Ureter (tissue), 1 donor: ENCODE measurements around the gene PRG2. TPM values are rescaled to one million over a fixed set of nuclear protein-coding genes. Genes with fewer than 3 reads are reported as not detected.
"Not testable (repeated sequence)": the region's sequence is repeated elsewhere in the genome, so short reads cannot be mapped to it uniquely, and the experiment has no call there.

Experiments
- DNase-seq: peaks from one replicate; pipeline ENCODE4 v3.0.0-alpha.2; 2020; ENCODE audit warnings: low spot score
- total RNA-seq: library from RNA; stranded (reverse); gene quantifications from one replicate; pipeline ENCODE4 v1.2.4, GENCODE V29; 2023
- donor health status: DM: yes; HTN: yes; CAD: no.

The PRG2 gene
- total RNA-seq, 1 donor from 2014 or later: 0.55 TPM

GRCh38 chr11:57347336-57347735 lies 43.1 kb downstream of the PRG2 start:
- no peak for DNase-seq

DNA sequence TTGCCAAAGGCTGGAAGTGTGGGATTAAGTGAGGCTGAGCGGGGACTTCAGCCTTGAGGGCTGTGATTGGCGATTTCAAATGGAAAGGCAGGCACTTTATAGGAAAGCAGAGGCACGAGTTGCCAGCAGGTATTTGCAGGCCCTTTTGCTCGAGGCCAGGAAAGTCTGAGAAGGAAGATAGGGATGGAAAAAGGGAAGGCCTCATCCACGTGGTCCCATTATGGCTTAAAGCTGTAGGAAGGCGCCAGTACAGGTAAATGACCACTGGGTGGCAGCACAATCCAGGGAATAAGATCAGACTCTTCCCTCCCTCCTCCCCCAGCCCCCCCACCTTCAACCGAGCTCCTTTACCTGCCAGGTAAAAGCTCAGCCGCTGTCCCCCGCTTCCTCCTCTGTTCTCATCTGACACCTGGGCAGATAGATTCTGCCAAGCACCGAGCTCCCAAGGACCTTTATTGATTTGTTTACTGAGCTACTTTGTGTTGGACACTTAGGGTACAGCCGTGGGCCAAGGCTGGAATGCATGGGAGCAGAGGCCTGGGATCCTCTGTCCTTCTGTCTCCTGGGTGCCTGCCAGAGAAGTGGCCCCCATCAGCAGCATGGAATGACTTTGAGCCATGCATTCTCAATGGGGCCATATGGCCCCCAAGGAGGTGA lies 44.8 kb downstream of the PRG2 start:
- peak; percentile 69 for DNase-seq

- no peak for DNase-seq
These were observed 45.6 kb downstream of the PRG2 start for GRCh38 chr11:57344826-57345225.

GRCh38 chr11:57343825-57344224 lies 46.6 kb downstream of the PRG2 start:
- DNase-seq: no peak

- DNase-seq: no peak
These were observed 47.7 kb downstream of the PRG2 start for GRCh38 chr11:57342702-57343101.

DNA sequence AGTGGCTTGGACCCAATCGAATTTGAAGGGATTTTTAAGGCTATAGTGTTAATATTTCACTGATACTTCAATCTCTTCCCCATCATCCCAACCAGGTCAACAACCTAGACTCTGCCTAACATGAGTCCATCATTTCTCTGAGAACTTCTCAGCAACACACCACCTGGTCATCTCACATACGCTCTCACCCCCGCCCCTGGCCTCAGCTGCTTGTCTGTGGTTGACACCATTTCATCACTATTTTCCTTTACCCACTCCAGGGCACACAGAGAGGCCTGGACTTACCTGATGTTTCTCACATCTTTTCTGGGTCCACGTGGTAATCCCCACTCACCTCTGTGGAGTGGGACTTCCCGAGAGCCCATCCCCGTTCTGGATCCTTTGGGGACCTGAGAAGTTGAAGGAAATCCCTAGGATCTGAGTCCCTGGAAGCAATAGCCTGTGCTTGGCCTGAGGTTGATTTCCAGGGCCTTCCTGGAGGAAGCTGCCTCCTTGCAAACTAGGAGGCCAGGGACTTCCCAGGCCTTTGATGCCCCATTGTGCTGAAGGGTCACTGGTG lies 49.1 kb downstream of the PRG2 start:
- DNase-seq: no peak

- no peak for DNase-seq
These were observed 50.3 kb downstream of the PRG2 start for GRCh38 chr11:57340039-57340615.

DNA sequence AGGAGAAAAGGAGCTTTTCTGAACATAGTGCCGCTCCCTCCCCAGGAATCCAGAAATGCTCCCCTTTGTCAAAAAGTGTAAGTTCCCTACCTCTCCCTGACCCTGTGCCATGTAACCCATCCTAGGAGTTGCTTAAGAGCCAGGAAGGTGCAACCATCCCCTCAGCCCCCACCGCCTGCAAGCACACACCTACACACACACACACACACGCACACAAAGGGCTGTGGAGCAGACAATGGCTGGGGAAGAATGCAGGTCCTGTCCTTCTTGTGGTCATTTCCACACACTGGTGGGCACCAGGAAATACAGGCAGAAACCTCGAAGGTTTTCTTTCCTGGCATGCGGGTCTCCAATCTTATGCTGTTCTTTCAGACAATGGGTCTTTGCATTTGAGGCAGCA lies 51.1 kb downstream of the PRG2 start:
- DNase-seq: no peak

DNA sequence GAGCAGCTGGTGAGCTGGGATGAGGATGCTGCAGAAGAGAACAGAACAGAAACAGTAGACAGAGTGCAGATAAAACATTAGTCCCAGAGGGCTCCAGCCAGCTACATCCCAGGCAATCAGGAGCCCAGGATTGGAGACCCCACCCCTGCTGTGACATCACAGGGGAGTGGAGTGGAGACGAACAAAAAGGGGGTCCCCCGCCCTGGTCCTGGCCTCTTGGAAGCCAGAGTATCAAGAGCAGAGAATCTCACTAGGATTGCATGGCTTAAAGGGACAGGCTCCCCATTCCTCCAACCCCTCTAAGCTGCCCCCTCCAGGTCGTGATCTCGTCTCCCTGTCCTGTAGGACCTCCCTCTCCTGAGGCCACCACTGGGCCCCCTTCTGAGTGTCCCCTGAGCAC lies 52.3 kb downstream of the PRG2 start, which contains the start of gene P2RX3:
Gene P2RX3, plus strand, starts transcription at position 211 of the 400 bp plus-strand sequence. CDS start 199 bp downstream, outside the sequence.
- no peak for DNase-seq

DNA sequence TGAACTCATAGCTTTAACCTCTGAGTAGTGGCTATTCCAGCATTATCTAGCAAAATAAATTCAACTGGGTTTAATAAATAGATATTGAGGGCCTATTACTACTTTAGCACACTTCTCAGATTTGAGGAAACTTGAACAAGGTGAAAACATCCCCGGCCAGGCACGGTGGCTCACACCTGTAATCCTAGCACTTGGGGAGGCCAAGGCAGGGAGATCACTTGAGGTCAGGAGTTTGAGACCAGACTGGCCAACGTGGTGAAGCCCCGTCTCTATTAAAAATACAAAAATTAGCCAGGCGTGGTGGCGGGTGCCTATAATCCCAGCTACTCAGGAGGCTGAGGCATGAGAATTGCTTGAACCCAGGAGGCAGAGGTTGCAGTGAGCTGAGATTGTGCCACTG lies 53.6 kb downstream of the PRG2 start:
- DNase-seq: not testable (repeated sequence)

Other genes starting within 250 kb of the PRG2 start
- not detected for gene LRRC55, start 208.7 kb downstream of the PRG2 start, total RNA-seq
- 4.7 TPM for gene APLNR, start 153.4 kb downstream of the PRG2 start, total RNA-seq
- gene TNKS1BP1, start 65.7 kb downstream of the PRG2 start, total RNA-seq: 338 TPM
- 103 TPM for gene SSRP1, start 54.8 kb downstream of the PRG2 start, total RNA-seq
- 0.99 TPM for gene P2RX3, start 52.3 kb downstream of the PRG2 start, total RNA-seq
- not detected for gene PRG3, start 9.5 kb downstream of the PRG2 start, total RNA-seq
- gene SLC43A3, start 36.5 kb upstream of the PRG2 start, total RNA-seq: 27.2 TPM
- gene RTN4RL2, start 69.9 kb upstream of the PRG2 start, total RNA-seq: 1.5 TPM
- 10.4 TPM for gene SLC43A1, start 125.1 kb upstream of the PRG2 start, total RNA-seq
- 50.5 TPM for gene TIMM10, start 140.1 kb upstream of the PRG2 start, total RNA-seq
- not detected for gene SMTNL1, start 146.9 kb upstream of the PRG2 start, total RNA-seq
- gene UBE2L6, start 177.0 kb upstream of the PRG2 start, total RNA-seq: 83.1 TPM
- gene SERPING1, start 207.0 kb upstream of the PRG2 start, total RNA-seq: 302 TPM